HS-5 (cell line): ENCODE data around the gene DSG3.

ENCODE experiments used
- DNase-seq: peaks from one replicate; pipeline ENCODE4 v3.0.0-alpha.2; 2012; ENCODE audit warnings: low read depth

DSG3 gene

GRCh38 chr18:31516437-31516836, 68.9 kb downstream of the DSG3 start:
- DNase-seq: no peak

DNA sequence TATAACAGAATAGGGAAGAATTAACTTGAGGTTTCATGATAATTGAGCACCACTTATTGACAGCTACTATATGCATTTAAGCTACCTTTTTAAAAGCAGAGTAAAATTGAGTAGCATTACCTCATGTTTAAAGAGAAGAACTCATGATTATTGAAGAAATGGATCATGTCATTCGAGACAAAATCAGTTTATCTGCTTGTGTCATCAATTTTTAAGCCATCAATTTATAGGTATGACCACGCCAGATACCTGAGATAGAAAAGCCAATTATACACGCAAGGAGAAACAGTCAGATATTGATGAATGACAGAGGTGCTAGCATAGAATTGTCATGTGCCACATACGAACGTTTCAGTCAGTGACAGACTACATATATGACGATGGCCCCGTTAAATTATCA, 78.8 kb downstream of the DSG3 start:
- no peak for DNase-seq
